Keratinocyte (primary cell): ENCODE measurements around the gene ITPKB. TPM values are rescaled to one million over a fixed set of nuclear protein-coding genes. Genes with fewer than 3 reads are reported as not detected.

Source experiments
- DNase-seq: peaks from one replicate; pipeline ENCODE4 v3.0.0-alpha.2; 2011; ENCODE audit warnings: low read depth, missing footprints, low spot score
- FAIRE-seq: peaks from 2 replicates; lab custom pipeline; 2011; peaks lifted over from hg19 to GRCh38; lab: Jason Lieb, UNC
- H2AFZ ChIP-seq: 2 replicates; pipeline ENCODE4 v1.6.0; 2012; ENCODE audit warnings: low read length, control low read depth, inconsistent platforms; ENCODE audit not compliant: control insufficient read depth
- H3K27ac ChIP-seq: 2 replicates; pipeline ENCODE4 v1.5.1; 2011; ENCODE audit warnings: low read length; ENCODE audit not compliant: control insufficient read depth, insufficient read depth
- H3K27me3 ChIP-seq: 3 replicates; pipeline ENCODE4 v1.6.0; 2011; ENCODE audit warnings: low read length; ENCODE audit not compliant: control insufficient read depth, insufficient read depth; ENCODE audit errors: extremely low read depth
- H3K36me3 ChIP-seq, 2 experiments: 2 replicates in 1 of 2; 3 replicates in 1 of 2; pipeline ENCODE4 v1.5.1; 2011; ENCODE audit warnings: low read length in 2 of 2, mild to moderate bottlenecking in 1 of 2; ENCODE audit not compliant: control insufficient read depth in 2 of 2, insufficient read depth in 2 of 2; ENCODE audit errors: extremely low read depth in 1 of 2
- H3K4me1 ChIP-seq: 3 replicates; pipeline ENCODE4 v1.5.1; 2011; ENCODE audit warnings: low read length; ENCODE audit not compliant: control insufficient read depth, insufficient read depth; ENCODE audit errors: extremely low read depth
- H3K4me2 ChIP-seq: 3 replicates; pipeline ENCODE4 v1.6.0; 2011; ENCODE audit warnings: low read depth, low read length; ENCODE audit not compliant: control insufficient read depth, insufficient read depth; ENCODE audit errors: extremely low read depth
- H3K4me3 ChIP-seq, 3 experiments: fragments of 200-600 bp in 1 of 3; sonication (generic) in 1 of 3; 2 replicates in 2 of 3; 3 replicates in 1 of 3; pipeline ENCODE4 v1.5.1; 2011 to 2016; ENCODE audit warnings: low read length in 3 of 3, mild to moderate bottlenecking in 3 of 3, control low read depth in 2 of 3, inconsistent platforms in 1 of 3, low read depth in 1 of 3, mixed read lengths in 1 of 3, mixed run types in 1 of 3, moderate library complexity in 1 of 3; ENCODE audit not compliant: control insufficient read depth in 2 of 3, insufficient read depth in 2 of 3; ENCODE audit errors: extremely low read depth in 1 of 3
- H3K79me2 ChIP-seq: 2 replicates; pipeline ENCODE4 v1.6.0; 2012; ENCODE audit warnings: low read length; ENCODE audit not compliant: control insufficient read depth, insufficient read depth
- H3K9ac ChIP-seq: 3 replicates; pipeline ENCODE4 v1.6.0; 2011; ENCODE audit warnings: low read length; ENCODE audit not compliant: control insufficient read depth, insufficient read depth; ENCODE audit errors: extremely low read depth
- H3K9me1 ChIP-seq: 3 replicates; pipeline ENCODE4 v1.6.0; 2011; ENCODE audit warnings: low read length; ENCODE audit not compliant: control insufficient read depth, insufficient read depth; ENCODE audit errors: extremely low read depth
- H3K9me3 ChIP-seq: 2 replicates; pipeline ENCODE4 v1.5.1; 2012; ENCODE audit warnings: low read depth, low read length; ENCODE audit not compliant: control insufficient read depth
- H4K20me1 ChIP-seq: 3 replicates; pipeline ENCODE4 v1.6.0; 2011; ENCODE audit warnings: low read length; ENCODE audit not compliant: control insufficient read depth, insufficient read depth; ENCODE audit errors: extremely low read depth
- CTCF ChIP-seq, 3 experiments: IDR thresholded peaks in 1 of 3; conservative IDR thresholded peaks in 1 of 3; optimal IDR thresholded peaks in 1 of 3; 2 replicates in 2 of 3; 3 replicates in 1 of 3; pipeline versions ENCODE3 to v1.5.1; 2011; ENCODE audit warnings: low read length in 3 of 3, mild to moderate bottlenecking in 3 of 3, moderate library complexity in 2 of 3, control low read depth in 1 of 3, inconsistent platforms in 1 of 3; ENCODE audit not compliant: insufficient read depth in 2 of 3; ENCODE audit errors: extremely low read depth in 1 of 3
- EZH2 ChIP-seq: IDR thresholded peaks from one replicate; pipeline ENCODE4 v1.6.1; 2012; ENCODE audit warnings: inconsistent platforms, mild to moderate bottlenecking, low read length, moderate library complexity
- dilution Hi-C: fragments of 300-500 bp; cut with MboI; formaldehyde crosslinking; loops from one replicate; pipeline ENCODE4 v1.7.0; 2020; ENCODE audit warnings: low sequenced_read_pairs; ENCODE audit not compliant: extremely low pct_ligation_motif_present
- polyA plus RNA-seq, 5 experiments: library from polyadenylated mRNA; depleted of rRNA in 3 of 5; stranded (reverse) in 3 of 5; stranded (forward) in 1 of 5; unstranded in 1 of 5; fragments of >200 nt; gene quantifications; 1 replicate in 1 of 5; 2 replicates in 3 of 5; 3 replicates in 1 of 5; pipeline versions ENCODE4 v1.2.1 to v1.2.3, GENCODE V29; 2011 to 2012; ENCODE audit warnings: missing spikeins in 2 of 5, low read depth in 1 of 5, low replicate concordance in 1 of 5

The ITPKB gene
- polyA plus RNA-seq, 1 donor (not counting 4 experiments of a cell fraction or from before 2014, with no cell fraction given), result 3.2 TPM

- no peaks in the 10 kb centered on the region for H3K79me2 ChIP-seq
- H3K9me1 ChIP-seq, result no peaks in the 10 kb centered on the region
- no peaks in the 10 kb centered on the region for H4K20me1 ChIP-seq
- no peak overlapping the region for H3K9ac ChIP-seq
- DNase-seq (no peak), FAIRE-seq (no peak)
- dilution Hi-C loops, result no loop called here
- peaks cover 2% of the 10 kb centered on the region for H3K27me3 ChIP-seq
- no peak overlapping the region for H3K4me3 ChIP-seq
- no peak overlapping the region for H2AFZ ChIP-seq
- no peaks in the 10 kb centered on the region for H3K36me3 ChIP-seq
- H3K4me1 ChIP-seq, result peaks cover 7% of the 10 kb centered on the region
- TF ChIP-seq EZH2 (no peak), CTCF (optimal IDR thresholded peaks at IDR 0.05 in 1 of 3, IDR thresholded peaks at IDR 0.05 in 1 of 3, conservative IDR thresholded peaks at IDR 0.05 in 1 of 3; ENCODE audit: extremely low read depth in 1 of 3, insufficient read depth in 2 of 3, low read length in 3 of 3) (no peak)
- no peak overlapping the region for H3K4me2 ChIP-seq
- H3K9me3 ChIP-seq, result no peaks in the 10 kb centered on the region
- no peak overlapping the region for H3K27ac ChIP-seq
Observed at GRCh38 chr1:226597616-226598454, 141.2 kb downstream of the ITPKB start.

DNA sequence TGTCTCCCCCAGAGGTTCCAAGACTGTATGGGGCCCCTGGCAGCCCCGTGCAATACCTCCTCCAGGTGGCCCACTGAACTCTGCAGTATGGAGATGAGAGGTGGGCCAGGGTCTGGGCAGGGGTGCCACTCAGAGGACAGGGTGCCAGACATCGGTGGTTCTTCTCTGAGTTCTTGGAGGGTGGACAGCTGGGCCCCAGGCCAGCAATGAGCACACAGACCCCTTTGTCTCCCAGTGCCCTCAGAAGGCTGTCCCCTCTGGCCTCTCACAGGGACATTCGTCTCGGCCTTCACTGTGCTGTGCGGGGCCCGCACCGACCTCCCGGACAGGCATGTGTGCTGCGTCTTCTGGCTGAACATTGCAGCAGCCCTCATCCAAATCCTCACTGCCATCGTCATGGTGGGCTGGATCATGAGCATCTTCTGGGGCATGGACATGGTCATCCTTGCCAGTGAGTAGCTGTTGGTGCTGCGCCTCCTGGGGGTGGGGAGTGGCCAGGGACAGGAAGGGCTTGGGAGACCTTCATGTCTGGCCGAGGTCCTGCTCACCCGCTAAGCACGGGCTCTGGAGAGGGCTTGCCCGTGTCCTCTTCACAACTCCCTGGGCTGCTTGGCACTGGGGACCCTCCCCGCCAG is 142.4 kb downstream of the ITPKB start:
- Histone ChIP-seq H3K9me1 (no peaks in the 10 kb centered on the region), H4K20me1 (no peaks in the 10 kb centered on the region), H3K36me3 (no peaks in the 10 kb centered on the region), H3K9me3 (no peaks in the 10 kb centered on the region), H3K4me2 (no peak overlapping the region), H3K4me3 (no peak overlapping the region), H3K9ac (no peak overlapping the region), H3K79me2 (no peaks in the 10 kb centered on the region), H3K27ac (no peak overlapping the region), H2AFZ (no peak overlapping the region), H3K27me3 (peaks cover 2% of the 10 kb centered on the region), H3K4me1 (no peaks in the 10 kb centered on the region)
- TF ChIP-seq EZH2 (no peak), CTCF (optimal IDR thresholded peaks at IDR 0.05 in 1 of 3, IDR thresholded peaks at IDR 0.05 in 1 of 3, conservative IDR thresholded peaks at IDR 0.05 in 1 of 3; ENCODE audit: extremely low read depth in 1 of 3, insufficient read depth in 2 of 3, low read length in 3 of 3) (no peak)
- FAIRE-seq, result no peak
- no peak for DNase-seq
- dilution Hi-C loops, result no loop called here
